Endothelial cell of umbilical vein (primary cell): ENCODE data around the gene ASCL3. TPM values are rescaled to one million over a fixed set of nuclear protein-coding genes. Genes with fewer than 3 reads are reported as not detected.
"Not testable (repeated sequence)": the region's sequence is repeated elsewhere in the genome, so short reads cannot be mapped to it uniquely, and the experiment has no call there.

ENCODE experiments used
- BruUV-seq: library from RNA; stranded (reverse); fragments of 400-500 nt; replicated peaks from 2 replicates; lab custom pipeline; 2021; lab: Mats Ljungman, UMichigan
- CTCF ChIA-PET: fragments of 300-600, 350-600 bp; sonication (Branson Sonifier 250); formaldehyde crosslinking; loops from one replicate; lab custom pipeline; 2021; ENCODE audit warnings: antibody characterized with exemption, inconsistent platforms; lab: Charles Lee
- POLR2A ChIA-PET: fragments of 300-600, 350-600 bp; sonication (Branson Sonifier 250); formaldehyde crosslinking; loops from one replicate; lab custom pipeline; 2021; ENCODE audit warnings: antibody characterized with exemption, inconsistent platforms; lab: Charles Lee
- DNase-seq: peaks from one replicate; pipeline ENCODE4 v3.0.0-alpha.2; 2011; ENCODE audit warnings: low read depth, low spot score
- FAIRE-seq: peaks from 2 replicates; lab custom pipeline; 2011; peaks lifted over from hg19 to GRCh38; lab: Jason Lieb, UNC
- H2AFZ ChIP-seq: 2 replicates; pipeline ENCODE4 v1.6.0; 2012; ENCODE audit warnings: low read depth, low read length, control low read depth, inconsistent platforms
- H3K27ac ChIP-seq: 2 replicates; pipeline ENCODE4 v1.5.1; 2011; ENCODE audit warnings: low read depth, mild to moderate bottlenecking, control low read depth, low read length, moderate library complexity; ENCODE audit not compliant: insufficient read depth
- H3K27me3 ChIP-seq, 2 experiments: 2 replicates each; pipeline versions ENCODE4 v1.6.0 to v1.6.1; 2011; ENCODE audit warnings: low read length in 2 of 2, mixed read lengths in 1 of 2; ENCODE audit not compliant: control insufficient read depth in 2 of 2, insufficient read depth in 2 of 2
- H3K36me3 ChIP-seq, 2 experiments: 2 replicates in 1 of 2; 3 replicates in 1 of 2; pipeline ENCODE4 v1.5.1; 2011; ENCODE audit warnings: low read length in 2 of 2, mild to moderate bottlenecking in 1 of 2, moderate library complexity in 1 of 2; ENCODE audit not compliant: control insufficient read depth in 2 of 2, insufficient read depth in 2 of 2; ENCODE audit errors: extremely low read depth in 1 of 2
- H3K4me1 ChIP-seq: 3 replicates; pipeline ENCODE4 v1.5.1; 2011; ENCODE audit warnings: mild to moderate bottlenecking, low read length; ENCODE audit not compliant: control insufficient read depth, insufficient read depth; ENCODE audit errors: extremely low read depth
- H3K4me2 ChIP-seq: 2 replicates; pipeline ENCODE4 v1.6.1; 2011; ENCODE audit warnings: low read length, control low read depth, mixed read lengths; ENCODE audit not compliant: insufficient read depth
- H3K4me3 ChIP-seq, 3 experiments: fragments of 200-600 bp in 1 of 3; sonication (generic), shearing (Covaris generic) in 1 of 3; replicated peaks in 1 of 3; 2 replicates each; pipeline ENCODE4 v1.5.1; 2011 to 2016; ENCODE audit warnings: control low read depth in 3 of 3, low read length in 3 of 3, mild to moderate bottlenecking in 2 of 3, inconsistent platforms in 1 of 3, low read depth in 1 of 3, moderate library complexity in 1 of 3; ENCODE audit not compliant: insufficient read depth in 1 of 3
- H3K79me2 ChIP-seq: 2 replicates; pipeline ENCODE4 v1.6.0; 2012; ENCODE audit warnings: low read length, inconsistent platforms; ENCODE audit not compliant: control insufficient read depth, insufficient read depth
- H3K9ac ChIP-seq: replicated peaks from 2 replicates; pipeline ENCODE3; 2011; ENCODE audit warnings: low read length, control low read depth; ENCODE audit not compliant: insufficient read depth; ENCODE audit errors: extremely low read depth
- H3K9me1 ChIP-seq: replicated peaks from 3 replicates; pipeline ENCODE4 v1.6.0; 2011; ENCODE audit warnings: mild to moderate bottlenecking, low read length; ENCODE audit not compliant: control insufficient read depth, insufficient read depth; ENCODE audit errors: extremely low read depth
- H3K9me3 ChIP-seq: replicated peaks from 2 replicates; pipeline ENCODE4 v1.5.1; 2012; ENCODE audit warnings: low read length, inconsistent platforms; ENCODE audit not compliant: control insufficient read depth, insufficient read depth
- H4K20me1 ChIP-seq: replicated peaks from 2 replicates; pipeline ENCODE3; 2011; ENCODE audit warnings: mild to moderate bottlenecking, low read length; ENCODE audit not compliant: control insufficient read depth, insufficient read depth; ENCODE audit errors: extremely low read depth
- dilution Hi-C: fragments of 300-500 bp; cut with MboI; formaldehyde crosslinking; loops from one replicate; pipeline ENCODE4 v1.15.0; 2019; ENCODE audit warnings: low sequenced_read_pairs; ENCODE audit not compliant: extremely low pct_ligation_motif_present
- intact Hi-C: fragments of 100-400 bp; cut with micrococcal nuclease; formaldehyde crosslinking; loops from one replicate; pipeline ENCODE4 v1.10.0; 2022
- polyA plus RNA-seq, 4 experiments: library from polyadenylated mRNA; depleted of rRNA in 3 of 4; stranded (reverse) in 3 of 4; unstranded in 1 of 4; fragments of >200 nt; gene quantifications; 2 replicates each; pipeline versions ENCODE4 v1.2.1 to v1.2.3, GENCODE V29; 2011 to 2012; ENCODE audit warnings: missing spikeins in 1 of 4
- small RNA-seq: library from RNA; depleted of rRNA; stranded (forward); fragments of <200 nt; gene quantifications from one replicate; pipeline ENCODE3, GENCODE V24; 2012; ENCODE audit warnings: low replicate concordance, low read depth; ENCODE audit not compliant: insufficient read depth, insufficient read length
- total RNA-seq: library from RNA; stranded (reverse); gene quantifications from 2 replicates; pipeline ENCODE4 v1.2.3, GENCODE V29; 2021
- TF ChIP-seq, protein P1 (sequence below), 2 donors: IDR thresholded peaks; 1 replicate in 1 of 2; 2 replicates in 1 of 2; pipeline ENCODE4 v1.5.1; 2011; ENCODE audit warnings: low read length in 2 of 2, mild to moderate bottlenecking in 2 of 2, moderate library complexity in 2 of 2, control low read depth in 1 of 2, inconsistent platforms in 1 of 2, low read depth in 1 of 2; ENCODE audit not compliant: insufficient read depth in 1 of 2; ENCODE audit errors: extremely low read depth in 1 of 2

ASCL3 gene
- total and polyA plus RNA-seq, 2 donors (not counting 3 experiments of a cell fraction or from before 2014, with no cell fraction given) = not detected

DNA sequence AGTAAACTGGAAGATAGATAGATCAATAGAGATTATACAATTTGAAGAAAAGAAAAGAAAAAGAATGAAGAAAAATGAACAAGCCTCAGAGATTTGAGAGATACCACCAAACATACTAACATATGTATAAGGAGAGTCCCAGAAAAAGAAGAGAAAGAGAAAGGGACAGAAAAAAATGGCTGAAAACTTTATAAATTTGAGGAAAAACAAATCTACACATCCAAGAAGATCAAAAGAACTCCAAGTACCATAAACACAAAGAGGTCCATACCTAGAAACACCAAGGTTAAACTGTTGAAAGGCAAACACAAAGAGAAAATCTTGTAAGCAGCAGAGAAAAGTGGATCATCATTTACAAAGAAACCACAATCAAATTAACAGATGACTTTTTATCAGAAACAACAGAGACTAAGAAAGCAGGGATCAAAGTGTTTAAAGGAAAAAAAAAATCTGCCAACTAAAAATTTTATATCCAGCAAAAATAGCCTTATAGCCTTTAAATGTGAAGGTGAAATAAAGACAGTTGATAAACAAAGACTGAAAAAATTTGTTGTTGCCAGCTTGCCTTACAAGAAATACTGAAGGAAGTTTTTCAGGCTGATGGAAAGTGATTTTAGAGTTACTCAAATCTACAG lies 43.6 kb downstream of the ASCL3 start:
- Histone ChIP-seq H3K27me3 (no peaks in the 10 kb centered on the region), H3K27ac (no peak overlapping the region), H3K9ac (no peak overlapping the region), H2AFZ (no peak overlapping the region), H3K9me1 (no peaks in the 10 kb centered on the region), H3K4me2 (no peak overlapping the region), H3K4me3 (no peak overlapping the region), H3K4me1 (no peaks in the 10 kb centered on the region), H3K79me2 (no peaks in the 10 kb centered on the region), H4K20me1 (no peaks in the 10 kb centered on the region), H3K9me3 (no peaks in the 10 kb centered on the region), H3K36me3 (no peaks in the 10 kb centered on the region)
- BruUV-seq = no TSS peak
- POLR2A ChIA-PET = no interaction called here
- intact Hi-C loops (no loop called here), dilution Hi-C loops (no loop called here)
- TF ChIP-seq, protein P1, sequence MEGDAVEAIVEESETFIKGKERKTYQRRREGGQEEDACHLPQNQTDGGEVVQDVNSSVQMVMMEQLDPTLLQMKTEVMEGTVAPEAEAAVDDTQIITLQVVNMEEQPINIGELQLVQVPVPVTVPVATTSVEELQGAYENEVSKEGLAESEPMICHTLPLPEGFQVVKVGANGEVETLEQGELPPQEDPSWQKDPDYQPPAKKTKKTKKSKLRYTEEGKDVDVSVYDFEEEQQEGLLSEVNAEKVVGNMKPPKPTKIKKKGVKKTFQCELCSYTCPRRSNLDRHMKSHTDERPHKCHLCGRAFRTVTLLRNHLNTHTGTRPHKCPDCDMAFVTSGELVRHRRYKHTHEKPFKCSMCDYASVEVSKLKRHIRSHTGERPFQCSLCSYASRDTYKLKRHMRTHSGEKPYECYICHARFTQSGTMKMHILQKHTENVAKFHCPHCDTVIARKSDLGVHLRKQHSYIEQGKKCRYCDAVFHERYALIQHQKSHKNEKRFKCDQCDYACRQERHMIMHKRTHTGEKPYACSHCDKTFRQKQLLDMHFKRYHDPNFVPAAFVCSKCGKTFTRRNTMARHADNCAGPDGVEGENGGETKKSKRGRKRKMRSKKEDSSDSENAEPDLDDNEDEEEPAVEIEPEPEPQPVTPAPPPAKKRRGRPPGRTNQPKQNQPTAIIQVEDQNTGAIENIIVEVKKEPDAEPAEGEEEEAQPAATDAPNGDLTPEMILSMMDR (IDR thresholded peaks at IDR 0.05; ENCODE audit: extremely low read depth in 1 of 2, insufficient read depth in 1 of 2, low read depth in 1 of 2, low read length in 2 of 2) = no peak
- CTCF ChIA-PET = no interaction called here
- no peak for DNase-seq
- FAIRE-seq = no peak

DNA sequence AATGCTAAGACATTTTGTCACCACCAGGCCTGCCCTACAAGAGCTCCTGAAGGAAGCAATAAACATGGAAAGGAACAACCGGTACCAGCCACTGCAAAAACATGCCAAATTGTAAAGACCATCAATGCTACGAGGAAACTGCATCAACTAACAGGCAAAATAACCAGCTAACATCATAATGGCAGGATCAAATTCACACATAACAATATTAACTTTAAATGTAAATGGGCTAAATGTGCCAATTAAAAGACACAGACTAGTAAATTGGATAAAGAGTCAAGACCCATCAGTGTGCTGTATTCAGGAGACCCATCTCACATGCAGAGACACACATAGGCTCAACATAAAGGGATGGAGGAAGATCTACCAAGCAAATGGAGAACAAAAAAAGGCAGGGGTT lies 51.6 kb downstream of the ASCL3 start:
- H3K36me3 ChIP-seq, H3K9ac ChIP-seq, POLR2A ChIA-PET, H3K4me3 ChIP-seq, H4K20me1 ChIP-seq, BruUV-seq, H3K79me2 ChIP-seq, H3K4me2 ChIP-seq, CTCF ChIA-PET, H2AFZ ChIP-seq, FAIRE-seq, H3K9me3 ChIP-seq, H3K27ac ChIP-seq, H3K27me3 ChIP-seq, H3K9me1 ChIP-seq, DNase-seq, intact Hi-C loops, dilution Hi-C loops, H3K4me1 ChIP-seq: not testable (repeated sequence)

Small RNAs within 50 kb of the gene (small RNA-seq; reads per million reads assigned to genes)
- not detected for gene RF00019

Other genes with a start within 250 kb of the ASCL3 start
- 21.9 and 23.4 TPM in 2 replicates for gene AKIP1, start 31.8 kb downstream of the ASCL3 start, total RNA-seq
- 30.3 and 32.4 TPM in 2 replicates for gene AKIP1, start 31.8 kb downstream of the ASCL3 start, polyA plus RNA-seq
- gene C11orf16, start 10.1 kb downstream of the ASCL3 start, total RNA-seq = not detected in 2 replicates
- not detected in 2 replicates for gene C11orf16, start 10.1 kb downstream of the ASCL3 start, polyA plus RNA-seq
- 27.1 and 30.2 TPM in 2 replicates for gene TMEM9B, start 21.4 kb upstream of the ASCL3 start, total RNA-seq
- 23.8 and 28.2 TPM in 2 replicates for gene TMEM9B, start 21.4 kb upstream of the ASCL3 start, polyA plus RNA-seq
- 8.4 and 9.9 TPM in 2 replicates for gene NRIP3, start 61.0 kb upstream of the ASCL3 start, total RNA-seq
- gene NRIP3, start 61.0 kb upstream of the ASCL3 start, polyA plus RNA-seq = 3.0 and 3.7 TPM in 2 replicates
- 1.6 and 3.5 TPM in 2 replicates for gene SCUBE2, start 148.6 kb upstream of the ASCL3 start, total RNA-seq
- 0.54 and 0.55 TPM in 2 replicates for gene SCUBE2, start 148.6 kb upstream of the ASCL3 start, polyA plus RNA-seq